ENCODE results near the gene MBOAT1.

DNA sequence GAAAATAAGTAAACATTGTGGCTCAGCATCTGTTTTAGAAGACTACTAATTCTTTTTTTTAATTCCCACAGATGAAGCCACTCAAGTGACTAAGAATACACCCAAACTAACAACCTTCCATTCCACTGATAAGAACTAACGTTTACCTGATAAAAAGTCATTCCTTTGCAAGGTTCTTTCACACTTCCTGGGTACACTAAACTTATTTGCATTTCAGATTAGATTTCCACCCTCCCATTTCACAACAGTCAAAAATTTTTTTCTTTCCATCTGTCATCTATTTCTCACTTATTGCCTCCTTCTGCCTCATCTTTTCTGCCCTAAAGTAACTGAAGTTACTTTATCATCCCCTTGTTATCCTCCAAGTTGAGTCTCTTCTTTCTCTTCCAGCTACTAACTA is 20.3 kb downstream of the MBOAT1 start:
- TF ChIP-seq, protein P1, sequence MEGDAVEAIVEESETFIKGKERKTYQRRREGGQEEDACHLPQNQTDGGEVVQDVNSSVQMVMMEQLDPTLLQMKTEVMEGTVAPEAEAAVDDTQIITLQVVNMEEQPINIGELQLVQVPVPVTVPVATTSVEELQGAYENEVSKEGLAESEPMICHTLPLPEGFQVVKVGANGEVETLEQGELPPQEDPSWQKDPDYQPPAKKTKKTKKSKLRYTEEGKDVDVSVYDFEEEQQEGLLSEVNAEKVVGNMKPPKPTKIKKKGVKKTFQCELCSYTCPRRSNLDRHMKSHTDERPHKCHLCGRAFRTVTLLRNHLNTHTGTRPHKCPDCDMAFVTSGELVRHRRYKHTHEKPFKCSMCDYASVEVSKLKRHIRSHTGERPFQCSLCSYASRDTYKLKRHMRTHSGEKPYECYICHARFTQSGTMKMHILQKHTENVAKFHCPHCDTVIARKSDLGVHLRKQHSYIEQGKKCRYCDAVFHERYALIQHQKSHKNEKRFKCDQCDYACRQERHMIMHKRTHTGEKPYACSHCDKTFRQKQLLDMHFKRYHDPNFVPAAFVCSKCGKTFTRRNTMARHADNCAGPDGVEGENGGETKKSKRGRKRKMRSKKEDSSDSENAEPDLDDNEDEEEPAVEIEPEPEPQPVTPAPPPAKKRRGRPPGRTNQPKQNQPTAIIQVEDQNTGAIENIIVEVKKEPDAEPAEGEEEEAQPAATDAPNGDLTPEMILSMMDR (IDR thresholded peaks at IDR 0.05), result no peak
- no peak for TF ChIP-seq POLR2A (IDR thresholded peaks at IDR 0.05)

Data from Peyer's patch (tissue), 4 donors.